Mucosa of gallbladder (tissue), 1 donor: ENCODE data around the gene EPHA2. TPM values are rescaled to one million over a fixed set of nuclear protein-coding genes. Genes with fewer than 3 reads are reported as not detected.
"Not testable (repeated sequence)": the region's sequence is repeated elsewhere in the genome, so short reads cannot be mapped to it uniquely, and the experiment has no call there.

Source experiments
- DNase-seq: peaks from one replicate; pipeline ENCODE4 v3.0.0-alpha.2; 2020; ENCODE audit warnings: low spot score
- total RNA-seq: library from RNA; stranded (reverse); gene quantifications from one replicate; pipeline ENCODE4 v1.2.1, GENCODE V29; 2021
- donor health status: DM: no; HTN: no; CAD: no.

Gene EPHA2
- total RNA-seq, 1 donor from 2014 or later = 37.2 TPM

DNA sequence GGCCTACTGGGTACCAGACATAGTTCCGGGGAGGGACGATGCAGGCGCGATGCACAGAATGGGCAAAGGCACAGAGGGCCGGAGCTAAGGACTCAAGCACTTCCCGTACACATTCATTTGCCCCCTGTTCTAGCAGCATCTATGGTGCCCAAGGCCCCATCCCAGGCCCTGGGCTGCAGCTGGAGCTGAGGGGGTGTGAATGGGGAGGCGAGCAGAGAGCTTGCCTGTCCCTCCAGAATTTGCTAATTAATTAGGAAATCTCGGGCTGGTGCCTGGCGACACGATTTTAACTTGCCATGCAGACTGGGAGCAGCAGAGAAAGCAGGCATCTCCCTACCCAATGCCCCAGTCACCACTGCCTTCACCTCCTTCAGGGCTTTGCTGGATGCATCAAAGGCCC is 35.9 kb downstream of the EPHA2 start:
- DNase-seq = no peak

DNA sequence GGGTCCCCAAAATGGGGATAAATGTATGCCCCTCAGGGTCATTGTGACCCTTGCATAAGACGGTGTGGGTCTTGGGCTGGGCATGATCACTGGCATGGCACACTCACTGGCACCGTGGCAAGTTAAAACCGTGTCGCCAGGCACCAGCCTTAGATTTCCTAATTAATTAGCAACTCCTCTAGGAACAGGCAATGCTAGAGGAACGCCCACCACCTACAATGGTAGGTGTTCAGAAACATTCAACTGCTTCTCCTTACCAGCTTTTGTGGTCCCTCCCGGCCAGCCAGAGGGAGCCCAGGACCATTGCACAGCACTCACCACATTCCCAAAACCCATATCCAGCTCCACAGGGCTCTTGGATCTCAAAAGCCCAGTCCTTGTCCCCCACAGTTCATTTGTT is 36.4 kb downstream of the EPHA2 start:
- DNase-seq = no peak

DNA sequence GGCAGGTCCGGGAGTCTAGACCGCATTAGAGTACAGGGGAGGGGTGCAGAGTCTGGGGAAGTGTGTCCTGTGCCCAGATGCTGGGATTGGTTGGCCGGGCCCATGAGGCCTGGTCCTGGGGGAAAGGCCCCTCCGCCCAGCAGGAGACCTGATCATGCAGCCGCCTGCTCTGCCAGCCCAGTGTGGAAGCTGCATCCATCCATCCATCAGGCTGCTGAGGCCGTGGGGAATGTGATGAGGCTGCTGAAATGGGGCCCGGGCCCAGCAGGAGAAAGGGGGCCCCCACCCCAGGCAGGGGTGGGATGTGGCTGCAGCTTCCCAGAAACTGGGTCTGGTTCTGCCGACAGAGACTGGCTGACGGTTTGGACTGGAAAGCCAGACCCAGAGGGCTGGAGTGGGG is 37.2 kb downstream of the EPHA2 start:
- no peak for DNase-seq

DNA sequence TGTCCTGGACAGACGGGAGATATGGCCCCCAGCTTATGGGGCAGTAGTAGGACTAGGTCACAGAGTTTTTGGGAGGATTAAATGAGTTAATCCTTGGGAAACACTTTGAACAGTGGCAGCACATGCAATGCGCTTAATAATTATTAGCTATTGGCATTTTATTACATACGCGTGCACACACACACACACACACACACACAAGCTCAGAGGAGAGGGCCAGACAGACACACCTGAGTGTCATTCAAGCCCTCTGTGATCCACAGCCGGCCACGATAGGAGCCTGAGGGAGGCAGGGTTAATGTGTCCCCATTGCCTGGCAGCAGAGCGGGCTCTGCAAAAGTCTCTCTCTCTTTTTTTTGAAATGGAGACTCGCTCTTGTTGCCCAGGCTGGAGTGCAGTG is 37.9 kb downstream of the EPHA2 start:
- no peak for DNase-seq

DNA sequence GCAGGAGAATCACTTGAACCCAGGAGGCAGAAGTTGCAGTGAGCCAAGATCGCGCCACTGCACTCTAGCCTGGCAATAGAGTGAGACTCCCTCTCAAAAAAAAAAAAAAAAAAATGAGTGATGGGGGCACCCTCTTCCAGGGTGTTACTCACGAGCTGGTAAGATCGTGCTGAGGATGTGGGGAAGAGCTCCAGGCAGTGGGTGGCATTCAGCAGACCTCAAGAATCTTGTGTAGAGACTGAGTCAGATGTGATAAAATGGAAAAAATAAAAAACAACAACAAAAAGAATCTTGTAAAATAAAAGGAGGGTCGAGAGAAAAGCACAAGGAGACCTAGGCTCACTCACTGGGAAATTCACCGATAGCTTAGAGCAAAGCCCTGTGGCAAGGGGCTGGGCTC is 38.5 kb downstream of the EPHA2 start:
- DNase-seq = no peak

DNA sequence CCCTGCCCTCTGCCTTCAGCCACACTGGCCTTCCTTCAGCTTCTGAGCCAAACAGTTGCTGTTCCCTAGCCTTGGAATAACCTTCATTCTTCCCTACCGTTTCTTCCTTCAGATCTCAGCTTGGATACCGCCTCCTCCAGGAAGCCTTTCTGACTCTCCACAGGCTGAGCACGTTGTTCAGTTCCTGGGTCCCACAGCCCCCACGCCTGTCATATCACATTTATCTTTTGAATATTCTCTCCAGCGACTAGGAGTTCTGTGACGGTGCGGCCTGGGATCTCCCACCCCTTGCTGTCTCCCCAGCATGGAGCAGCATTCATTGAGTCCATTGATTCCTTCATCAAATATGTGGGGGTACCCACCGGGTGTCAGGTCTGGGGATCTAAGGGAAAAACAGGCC is 39.2 kb downstream of the EPHA2 start:
- no peak for DNase-seq

DNA sequence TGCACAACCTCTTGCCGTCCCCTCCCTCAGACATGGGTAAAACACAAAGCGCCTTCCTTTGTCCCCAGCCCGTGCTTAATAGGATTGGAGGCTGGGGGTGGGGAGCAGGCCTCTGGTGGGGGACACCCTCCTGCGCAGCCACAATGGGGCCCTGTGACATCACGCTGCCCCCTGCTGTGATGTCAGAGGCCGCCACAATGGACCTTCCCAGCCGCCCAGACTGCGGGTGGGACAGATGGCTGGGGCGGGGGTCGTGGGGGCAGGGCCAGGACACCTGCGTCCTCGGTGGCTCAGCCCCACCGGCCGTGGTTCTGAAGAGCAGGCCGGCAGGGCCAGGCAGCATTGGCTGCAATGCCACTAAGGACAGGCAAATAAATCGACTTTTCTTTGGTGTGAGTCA is 39.9 kb downstream of the EPHA2 start:
- DNase-seq = no peak

DNA sequence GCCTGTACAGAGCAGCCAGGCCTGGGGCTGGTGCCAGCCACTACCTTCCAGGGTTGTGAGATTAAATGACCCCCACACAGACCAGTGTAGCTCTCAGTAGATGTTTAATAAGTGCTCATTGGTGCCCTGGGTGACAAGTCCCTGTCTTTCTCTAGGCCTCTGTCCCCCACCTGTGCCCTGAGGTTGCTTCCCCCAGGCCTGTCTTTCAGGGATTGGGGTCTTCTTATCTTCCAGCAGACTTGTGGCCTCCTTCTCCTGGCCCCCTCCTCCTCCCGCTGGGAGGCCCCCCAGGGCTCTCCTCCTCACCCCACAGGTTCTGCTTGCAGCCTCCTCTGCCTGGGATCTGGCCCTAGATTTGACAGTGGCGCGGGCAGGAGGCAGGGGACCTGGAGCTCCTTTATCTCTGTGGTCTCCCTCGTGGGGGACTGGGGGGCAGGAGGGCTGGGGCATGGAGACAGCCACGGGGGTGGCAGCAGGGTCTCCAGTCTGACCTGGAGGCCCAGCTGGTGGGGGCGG is 40.3 kb downstream of the EPHA2 start:
- DNase-seq = no peak

DNA sequence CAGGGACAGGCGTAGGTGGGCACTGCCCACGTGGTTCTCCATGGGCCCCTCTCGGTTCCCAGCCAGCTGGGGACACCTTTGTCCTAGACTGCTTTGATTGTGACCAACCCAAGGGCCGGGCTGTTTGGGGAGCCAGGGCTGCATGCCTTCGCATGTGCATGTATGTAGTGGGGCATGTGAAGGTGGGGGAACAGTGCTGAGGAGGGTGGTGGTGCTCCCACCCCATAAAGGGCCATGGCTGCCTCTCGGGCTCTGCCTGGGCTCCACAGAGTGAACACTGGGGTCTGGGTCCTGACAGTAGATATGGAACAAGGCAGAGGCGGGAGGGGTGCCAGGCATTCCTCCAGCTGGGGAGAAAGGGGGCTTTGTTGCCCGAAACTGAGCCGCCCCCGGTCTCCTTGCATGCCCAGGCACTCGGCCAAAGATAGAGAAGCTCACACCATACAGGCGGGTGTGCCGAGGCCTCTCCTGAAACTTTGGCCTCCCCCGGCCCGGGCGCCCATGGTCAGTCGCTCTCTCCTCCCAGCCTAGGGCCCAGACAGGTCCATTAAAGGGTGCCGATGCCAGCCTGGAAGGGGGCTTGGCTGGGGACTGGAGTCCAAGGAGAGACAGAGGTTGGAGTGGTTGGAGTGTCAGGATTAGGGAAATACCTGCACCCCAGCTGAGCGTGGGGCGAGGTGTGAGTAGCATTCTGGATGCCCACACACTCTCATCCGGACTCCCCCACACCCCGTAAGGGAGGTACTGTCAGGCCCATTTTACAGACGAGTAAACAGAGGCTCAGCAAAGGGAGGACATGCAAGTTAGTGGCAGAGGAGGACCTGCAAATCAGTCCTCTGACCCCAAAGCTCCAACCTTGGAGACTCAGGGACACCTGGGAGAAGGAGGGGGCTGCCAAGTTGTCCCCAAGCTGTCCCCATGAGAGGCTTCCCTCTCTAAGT is 41.1 kb downstream of the EPHA2 start:
- no peak for DNase-seq

DNA sequence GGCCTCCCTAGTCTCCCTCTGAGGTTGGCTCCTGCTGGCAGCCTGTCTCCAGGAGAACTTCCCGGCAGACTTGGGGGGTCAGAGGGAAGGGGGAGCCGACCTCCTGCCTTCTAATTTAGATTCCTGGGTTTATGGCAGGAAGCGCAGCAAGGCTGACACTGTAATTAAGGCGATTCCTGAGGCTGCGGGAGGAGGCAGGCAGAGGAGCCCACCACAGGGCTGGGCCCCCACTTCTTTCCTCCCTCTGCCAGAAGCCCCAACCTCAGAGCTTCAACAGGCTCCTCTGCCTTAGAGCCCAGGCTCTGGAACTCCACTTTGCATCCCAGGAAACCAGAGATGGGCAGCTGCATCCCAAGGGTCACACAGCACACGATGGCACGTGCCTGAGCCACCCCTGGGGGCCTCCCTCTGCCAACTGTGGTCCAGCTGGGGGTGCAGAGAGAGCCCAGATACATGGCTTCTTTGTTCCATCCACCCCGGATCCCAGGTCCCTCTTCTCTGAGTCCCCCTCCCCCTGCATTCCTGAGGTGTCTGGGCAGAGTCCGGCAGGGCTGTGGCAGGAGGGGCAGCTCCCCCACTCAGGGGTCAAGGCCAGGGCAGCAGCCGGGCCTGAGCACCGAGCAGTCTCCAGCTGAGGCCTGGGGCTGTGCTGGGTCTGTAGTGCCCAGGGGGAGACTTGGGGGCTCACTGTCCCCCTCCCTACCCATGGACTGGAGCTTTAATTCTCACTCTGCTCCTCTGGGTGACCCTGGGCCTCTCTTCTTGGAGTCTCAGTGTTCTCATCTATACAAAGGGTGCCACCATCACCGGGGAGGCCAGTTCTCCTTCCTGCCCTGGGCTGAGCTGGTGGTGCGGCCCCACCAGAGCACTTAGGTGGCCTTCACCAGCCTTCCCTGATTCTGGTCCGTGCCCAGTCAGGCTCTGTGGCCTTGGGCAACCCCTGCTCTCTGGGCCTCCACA is 43.0 kb downstream of the EPHA2 start:
- no peak for DNase-seq

DNA sequence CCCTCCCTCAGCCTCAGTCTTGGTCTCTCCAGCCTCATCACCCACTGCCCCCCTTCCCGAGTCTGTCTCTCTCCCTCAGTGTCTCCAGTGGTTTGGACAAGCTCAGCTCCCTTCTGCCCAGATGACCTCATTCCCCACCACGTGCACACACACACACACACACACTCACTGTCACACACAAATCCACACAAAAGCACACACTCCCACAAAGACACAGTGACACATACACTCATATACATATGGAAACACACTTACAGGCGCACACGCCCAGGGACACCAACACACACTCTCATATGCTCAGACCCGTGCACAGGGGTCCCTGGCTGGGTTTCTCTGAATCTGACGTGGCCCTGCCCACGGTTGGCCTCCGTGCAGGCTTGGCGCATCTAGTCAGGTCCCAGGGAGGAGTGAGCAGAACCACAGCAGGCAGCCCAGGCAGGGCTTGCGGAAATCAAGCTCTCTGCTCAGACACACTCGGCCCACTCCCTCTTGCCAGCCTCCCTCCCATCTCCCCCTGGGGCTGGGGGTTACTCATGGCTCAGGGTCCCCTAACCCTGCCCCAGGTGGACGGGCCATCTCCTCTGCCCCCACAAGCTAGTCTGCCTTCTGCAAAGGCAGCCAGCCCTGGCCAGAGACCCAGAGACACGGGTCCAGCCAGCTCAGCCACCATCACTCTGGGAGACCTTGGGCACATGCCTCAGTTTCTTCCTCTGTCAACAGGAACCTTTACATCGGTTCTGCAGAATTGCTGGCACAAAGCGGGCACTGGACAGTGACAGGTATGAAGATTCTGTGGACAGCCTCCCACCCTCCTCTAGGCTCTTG is 43.9 kb downstream of the EPHA2 start:
- DNase-seq = no peak

DNA sequence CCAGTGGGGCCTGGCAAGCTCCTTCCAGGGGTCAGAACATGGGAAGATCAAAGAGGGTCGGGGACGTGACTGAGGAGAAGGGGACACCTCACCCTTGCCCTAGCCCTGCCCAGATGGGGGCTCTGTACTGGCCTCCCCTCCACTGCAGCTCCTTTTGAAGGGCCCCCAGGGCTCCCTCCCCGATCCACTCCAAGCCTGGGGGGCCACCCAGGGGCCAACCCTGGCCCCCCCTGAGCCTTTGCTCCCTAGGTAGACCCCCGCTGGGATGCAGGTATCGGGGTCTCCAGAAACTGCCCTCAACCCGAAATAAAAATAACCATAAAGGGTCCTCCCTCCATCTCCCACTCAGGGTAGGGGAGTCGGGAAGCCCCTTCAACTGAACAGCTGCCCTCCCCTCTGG is 45.0 kb downstream of the EPHA2 start:
- DNase-seq = no peak

DNA sequence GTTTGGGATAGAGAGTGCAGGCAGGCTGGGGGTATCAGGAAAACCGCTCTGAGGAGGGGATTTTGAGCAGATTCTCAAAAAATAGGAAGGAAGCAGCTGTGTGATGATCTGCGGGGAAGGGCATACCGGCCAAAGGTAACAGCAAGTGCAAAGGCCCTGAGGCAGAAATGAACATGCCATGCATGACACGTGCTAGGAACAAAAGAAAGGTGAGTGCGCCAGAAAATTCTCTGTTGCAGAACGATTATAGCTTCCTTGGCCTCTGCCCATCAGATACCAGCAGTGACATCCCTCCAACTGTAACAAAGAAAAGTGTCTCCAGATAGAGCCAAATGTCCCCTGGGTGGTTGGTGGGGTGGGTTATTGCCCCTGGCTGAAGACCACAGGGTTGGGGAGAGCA is 45.4 kb downstream of the EPHA2 start:
- no peak for DNase-seq

DNA sequence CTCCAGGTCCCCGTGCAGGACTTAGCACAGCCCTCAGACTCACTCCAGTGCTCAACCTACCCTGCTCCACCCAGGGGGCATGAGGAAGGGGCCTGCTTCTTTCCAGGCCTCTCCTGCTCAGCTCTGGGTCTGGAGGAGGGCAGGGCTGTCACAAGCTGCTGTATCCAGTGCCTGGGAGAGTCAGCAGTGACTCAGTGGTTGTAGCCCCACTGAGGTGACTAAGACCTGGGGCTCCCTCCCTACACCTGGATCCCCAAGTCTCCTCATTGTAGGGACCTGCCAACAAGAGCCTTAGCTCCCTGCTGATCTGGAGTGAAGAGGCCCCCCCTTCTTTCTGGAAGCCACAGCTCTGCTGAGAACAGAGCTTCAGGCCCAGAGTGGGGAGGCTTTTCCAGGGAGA is 46.3 kb downstream of the EPHA2 start:
- DNase-seq = no peak

DNA sequence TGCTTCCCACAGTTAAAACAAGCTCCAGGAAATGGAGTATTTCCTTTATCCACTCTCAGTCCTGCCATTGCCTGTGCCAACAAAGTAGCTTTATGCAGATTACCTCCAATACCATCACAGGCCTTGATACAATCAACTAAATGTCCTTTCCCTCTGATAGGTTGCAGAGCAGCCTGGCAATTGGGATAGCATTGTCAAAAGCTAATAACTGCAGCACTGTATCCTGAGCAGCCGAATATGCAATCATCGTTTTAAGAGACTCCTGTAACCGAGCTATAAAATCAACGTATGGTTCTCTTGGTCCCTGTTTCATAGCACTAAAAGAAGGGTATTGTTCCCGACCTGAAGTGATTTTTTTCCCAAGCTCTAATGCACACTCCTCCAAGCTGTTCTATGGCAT is 48.8 kb downstream of the EPHA2 start:
- not testable (repeated sequence) for DNase-seq

DNA sequence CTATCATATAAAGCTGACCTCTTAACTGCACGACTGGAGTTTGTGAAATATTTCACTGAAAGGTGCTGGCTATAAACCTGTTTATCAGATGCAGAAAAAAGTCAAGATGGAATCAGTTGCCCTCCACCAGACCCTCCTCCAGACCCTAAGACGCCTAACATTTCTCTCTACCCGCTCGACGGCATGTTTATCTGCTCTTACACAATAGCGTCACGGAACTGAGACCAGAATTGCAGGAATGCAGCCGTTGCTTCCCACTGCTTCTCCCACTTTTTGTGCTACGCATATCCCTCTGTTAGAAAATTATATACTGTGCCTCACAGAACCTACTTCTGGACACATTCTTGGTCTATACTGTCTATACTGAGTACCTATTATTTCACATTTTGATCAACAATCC is 54.2 kb downstream of the EPHA2 start:
- DNase-seq = no peak

DNA sequence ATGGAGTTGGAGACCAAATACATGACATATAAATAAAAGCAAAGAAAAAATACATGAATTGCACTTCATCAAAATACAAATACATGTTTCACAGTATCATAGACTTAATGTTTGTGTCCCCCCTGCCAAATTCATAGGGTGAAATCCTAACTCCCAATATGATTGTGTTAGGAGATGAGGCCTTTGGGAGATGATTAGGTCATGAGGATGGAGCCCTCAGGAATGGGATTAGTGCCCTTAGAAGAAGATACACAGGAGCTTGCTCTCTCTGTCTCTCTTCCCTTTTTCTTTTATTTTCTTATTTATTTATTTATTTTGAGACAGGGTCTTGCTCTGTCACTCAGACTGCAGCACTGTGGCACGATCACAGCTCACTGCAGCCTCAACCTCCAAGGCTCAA is 56.5 kb downstream of the EPHA2 start:
- DNase-seq = no peak

DNA sequence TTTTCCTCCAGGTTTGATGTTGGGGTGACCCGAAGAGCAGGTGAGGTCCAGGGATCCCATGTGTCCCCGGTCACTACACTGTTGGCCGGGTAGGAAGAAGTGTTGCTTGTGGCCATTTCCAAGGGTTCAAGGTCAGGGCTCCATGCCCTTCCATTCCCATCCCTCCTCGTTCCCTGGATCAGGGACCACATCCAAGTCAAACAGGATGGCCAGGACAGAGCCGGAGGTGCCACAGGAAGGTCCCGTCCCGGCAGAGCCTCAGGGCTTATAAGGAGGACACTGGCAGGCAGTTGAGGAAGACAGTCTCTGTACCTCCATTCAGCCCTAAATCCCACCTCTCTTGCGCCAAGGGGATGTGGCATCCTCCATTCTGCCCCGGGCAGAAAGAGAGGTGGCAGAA is 60.4 kb downstream of the EPHA2 start:
- no peak for DNase-seq

DNA sequence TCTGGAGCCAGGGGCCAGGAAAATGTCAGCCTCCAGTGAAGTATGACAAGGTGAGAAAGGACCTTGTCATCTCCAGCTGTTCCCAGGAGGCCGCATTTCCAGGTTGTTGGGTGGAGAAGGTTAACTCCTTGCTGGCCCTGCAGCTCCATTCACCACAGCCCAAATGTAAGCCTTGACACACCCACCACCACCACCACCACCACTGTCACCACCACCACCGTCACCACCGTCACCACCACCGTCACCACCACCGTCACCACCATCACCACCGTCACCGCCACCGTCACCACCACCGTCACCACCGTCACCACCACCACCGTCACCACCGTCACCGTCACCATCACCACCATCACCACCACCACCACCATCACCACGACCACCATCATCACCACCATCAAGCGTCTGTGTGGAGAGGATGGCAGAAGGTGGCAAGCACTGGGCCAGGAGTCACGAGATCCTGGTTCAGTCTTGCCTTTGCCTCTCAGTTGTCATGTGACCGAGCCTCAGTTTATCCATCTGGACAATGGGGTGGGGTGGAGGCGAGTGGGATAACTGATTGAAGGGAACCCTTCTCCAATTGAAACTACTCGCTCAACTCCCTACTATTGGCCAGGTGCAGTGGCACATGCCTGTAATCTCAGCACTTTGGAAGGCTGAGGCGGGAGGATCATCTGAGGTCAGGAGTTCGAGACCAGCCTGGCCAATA is 61.3 kb downstream of the EPHA2 start:
- no peak for DNase-seq

DNA sequence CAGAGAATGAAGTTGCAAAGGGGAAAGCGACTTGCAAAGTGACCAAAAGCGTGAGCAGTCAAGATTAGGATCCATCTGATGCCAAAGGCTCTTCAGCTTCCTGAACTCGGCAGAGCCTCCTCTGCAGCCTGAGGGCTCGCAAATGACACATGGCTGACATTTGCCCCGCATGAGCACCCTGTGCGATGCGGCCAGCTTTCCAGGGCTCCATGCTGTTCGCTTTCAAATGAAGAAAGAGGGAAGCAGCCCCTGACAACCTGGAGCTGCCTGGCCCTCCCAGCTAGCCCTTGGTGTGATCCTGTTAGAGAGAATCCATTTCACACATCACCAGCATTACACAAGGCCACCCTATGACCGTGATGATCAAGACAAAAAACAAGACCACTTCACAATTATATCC is 62.3 kb downstream of the EPHA2 start:
- no peak for DNase-seq

DNA sequence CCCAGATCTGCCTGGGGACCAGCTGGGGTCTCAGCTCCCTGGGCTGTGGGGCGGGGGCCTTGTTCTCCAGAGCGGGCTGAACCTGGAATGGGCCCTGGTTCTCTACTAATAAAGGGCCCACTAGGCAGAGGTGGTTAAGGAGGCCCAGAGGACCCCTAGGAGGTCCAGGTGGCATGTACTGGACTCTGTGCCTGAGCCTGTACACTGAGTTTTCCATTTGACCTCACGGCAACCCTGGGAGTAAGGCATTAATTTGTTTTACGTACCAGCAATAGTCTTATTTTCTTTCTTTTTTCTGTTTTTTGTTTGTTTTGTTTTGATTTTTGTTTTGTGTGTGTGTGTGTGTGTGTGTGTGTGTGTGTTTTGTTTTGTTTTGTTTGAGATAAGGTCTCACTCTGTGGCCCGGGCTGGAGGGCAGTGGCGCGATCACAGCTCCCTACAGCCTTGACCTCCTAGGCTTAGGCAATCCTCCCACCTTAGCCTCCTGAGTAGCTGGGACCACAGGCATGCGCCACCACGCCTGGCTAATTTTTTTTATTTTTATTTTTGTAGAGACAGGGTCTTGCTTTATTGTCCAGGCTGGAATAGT is 62.9 kb downstream of the EPHA2 start:
- DNase-seq = no peak
